A549 treated with CORT108297 at 1 μM for 4 hours (cell line): ENCODE results near the gene SEC63. TPM values are rescaled to one million over a fixed set of nuclear protein-coding genes. Genes with fewer than 3 reads are reported as not detected.

Experiments
- total RNA-seq: library from RNA; stranded (reverse); fragments of 200-300 nt; extraction: Qiagen RNA extraction; gene quantifications from 5 replicates; pipeline ENCODE4 v1.2.3, GENCODE V29; 2022

The SEC63 gene, protein sequence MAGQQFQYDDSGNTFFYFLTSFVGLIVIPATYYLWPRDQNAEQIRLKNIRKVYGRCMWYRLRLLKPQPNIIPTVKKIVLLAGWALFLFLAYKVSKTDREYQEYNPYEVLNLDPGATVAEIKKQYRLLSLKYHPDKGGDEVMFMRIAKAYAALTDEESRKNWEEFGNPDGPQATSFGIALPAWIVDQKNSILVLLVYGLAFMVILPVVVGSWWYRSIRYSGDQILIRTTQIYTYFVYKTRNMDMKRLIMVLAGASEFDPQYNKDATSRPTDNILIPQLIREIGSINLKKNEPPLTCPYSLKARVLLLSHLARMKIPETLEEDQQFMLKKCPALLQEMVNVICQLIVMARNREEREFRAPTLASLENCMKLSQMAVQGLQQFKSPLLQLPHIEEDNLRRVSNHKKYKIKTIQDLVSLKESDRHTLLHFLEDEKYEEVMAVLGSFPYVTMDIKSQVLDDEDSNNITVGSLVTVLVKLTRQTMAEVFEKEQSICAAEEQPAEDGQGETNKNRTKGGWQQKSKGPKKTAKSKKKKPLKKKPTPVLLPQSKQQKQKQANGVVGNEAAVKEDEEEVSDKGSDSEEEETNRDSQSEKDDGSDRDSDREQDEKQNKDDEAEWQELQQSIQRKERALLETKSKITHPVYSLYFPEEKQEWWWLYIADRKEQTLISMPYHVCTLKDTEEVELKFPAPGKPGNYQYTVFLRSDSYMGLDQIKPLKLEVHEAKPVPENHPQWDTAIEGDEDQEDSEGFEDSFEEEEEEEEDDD
- 19.8 to 27.2 TPM (median 22.2 TPM) in 5 replicates for total RNA-seq

DNA sequence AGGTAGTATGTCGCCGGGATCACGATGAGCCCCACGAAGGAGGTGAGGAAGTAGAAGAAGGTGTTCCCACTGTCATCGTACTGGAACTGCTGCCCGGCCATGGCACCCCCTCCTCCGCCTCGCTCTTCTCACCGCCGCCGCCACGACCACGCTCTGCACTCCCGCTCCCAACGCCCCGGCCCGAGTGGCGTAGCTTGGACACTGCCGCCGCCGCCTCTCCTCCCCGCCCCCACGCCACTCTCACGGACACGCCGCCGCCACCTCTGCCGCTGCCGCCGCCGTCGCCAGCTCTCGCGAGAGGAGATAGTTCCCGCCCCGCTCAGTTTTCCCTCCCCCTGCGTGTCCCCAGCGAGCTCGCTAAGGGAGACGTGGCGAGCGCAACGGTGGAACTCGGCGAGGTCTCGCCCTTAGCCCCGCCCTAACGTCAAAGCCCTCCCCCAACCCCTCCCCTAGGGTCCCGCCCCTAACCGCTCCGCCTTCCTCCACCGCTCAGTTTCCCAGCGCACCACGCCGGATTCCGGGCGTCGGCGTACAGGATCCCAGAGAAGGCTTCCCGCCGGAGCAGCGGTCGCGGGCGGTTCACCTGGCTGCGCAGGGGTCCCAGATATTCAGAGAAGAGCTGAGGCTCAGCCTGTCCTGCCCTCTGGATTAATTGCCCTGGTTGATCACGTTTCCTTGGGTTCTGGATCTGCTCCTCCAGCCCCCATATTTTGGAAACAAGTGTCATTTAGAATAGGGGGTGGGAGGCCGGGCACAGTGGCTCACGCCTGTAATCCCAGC, at the start of gene SEC63:
TSS of gene SEC63 (minus strand) at position 300 of the 780 bp plus-strand sequence. CDS start at position 101, 199 bp downstream.

Other genes starting within 250 kb of the SEC63 start
- not detected in 5 replicates for gene SCML4, start 133.9 kb downstream of the SEC63 start, total RNA-seq
- gene OSTM1, start 116.5 kb upstream of the SEC63 start, total RNA-seq, result 18.9 to 28.2 TPM (median 23.8 TPM) in 5 replicates
- gene NR2E1, start 207.8 kb upstream of the SEC63 start, total RNA-seq, result 0.03 to 0.09 TPM (median 0.04 TPM) in 4 of 5 replicates, not detected in the other